ENCODE measurements around the gene PSIP1.
"Not testable (repeated sequence)": the region's sequence is repeated elsewhere in the genome, so short reads cannot be mapped to it uniquely, and the experiment has no call there.

PSIP1 gene

GRCh38 chr9:15501803-15502202 lies 9.0 kb downstream of the PSIP1 start:
- DNase-seq (ENCODE audit: low spot score), result no peak

- DNase-seq (ENCODE audit: low spot score), result no peak
These were observed 9.6 kb downstream of the PSIP1 start for GRCh38 chr9:15501179-15501578.

DNA sequence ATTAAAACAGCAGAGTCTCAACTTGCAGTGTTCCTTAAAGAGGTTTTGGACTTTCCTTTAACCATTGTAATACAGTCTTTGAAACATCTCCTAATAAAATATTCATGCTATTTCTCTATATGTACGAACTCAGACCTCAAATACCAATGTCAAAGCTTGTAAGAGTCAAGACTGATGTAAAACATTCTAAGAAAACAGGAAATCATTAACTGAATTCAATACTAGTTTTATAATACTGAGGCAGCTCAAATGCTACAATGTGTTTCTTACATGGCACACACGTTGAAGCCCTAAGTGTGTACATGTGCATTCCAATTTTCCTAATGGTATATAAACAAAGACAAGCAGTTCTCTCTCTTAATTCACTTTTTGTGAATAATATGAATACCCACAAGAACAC lies 11.6 kb downstream of the PSIP1 start:
- DNase-seq (ENCODE audit: low spot score), result no peak

DNA sequence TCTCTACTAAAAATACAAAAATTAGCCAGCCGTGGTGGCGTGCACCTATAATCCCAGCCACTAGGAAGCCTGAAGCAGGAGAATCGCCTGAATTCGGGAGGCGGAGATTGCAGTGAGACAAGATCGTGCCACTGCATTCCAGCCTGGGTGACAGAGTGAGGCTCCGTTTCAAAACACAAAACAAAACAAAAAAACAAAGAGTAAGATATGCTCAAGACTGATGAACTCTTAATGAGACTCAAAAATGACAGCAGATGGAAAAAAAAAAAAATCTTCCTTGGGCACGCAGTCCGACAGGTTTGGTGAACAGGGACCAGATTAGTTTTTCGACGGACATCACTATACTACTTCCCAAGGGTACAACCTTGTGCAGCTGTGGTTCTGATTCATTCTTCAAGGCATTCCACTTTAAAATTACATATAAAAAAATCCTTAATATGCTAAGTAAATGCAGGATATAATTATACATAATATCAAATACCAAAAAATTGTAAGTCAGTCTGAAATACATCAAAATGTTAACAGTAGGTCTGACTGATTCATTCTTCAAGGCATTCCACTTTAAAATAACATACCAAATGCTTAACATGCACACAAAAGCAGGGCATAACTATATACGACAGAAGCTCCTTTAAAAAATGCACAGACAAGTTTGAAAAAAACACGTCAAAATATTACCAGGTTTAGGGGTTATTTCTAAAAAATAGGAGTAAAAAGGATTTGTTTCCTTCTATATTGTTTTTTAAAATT lies 12.3 kb downstream of the PSIP1 start:
- no peak for DNase-seq (ENCODE audit: low spot score)

DNA sequence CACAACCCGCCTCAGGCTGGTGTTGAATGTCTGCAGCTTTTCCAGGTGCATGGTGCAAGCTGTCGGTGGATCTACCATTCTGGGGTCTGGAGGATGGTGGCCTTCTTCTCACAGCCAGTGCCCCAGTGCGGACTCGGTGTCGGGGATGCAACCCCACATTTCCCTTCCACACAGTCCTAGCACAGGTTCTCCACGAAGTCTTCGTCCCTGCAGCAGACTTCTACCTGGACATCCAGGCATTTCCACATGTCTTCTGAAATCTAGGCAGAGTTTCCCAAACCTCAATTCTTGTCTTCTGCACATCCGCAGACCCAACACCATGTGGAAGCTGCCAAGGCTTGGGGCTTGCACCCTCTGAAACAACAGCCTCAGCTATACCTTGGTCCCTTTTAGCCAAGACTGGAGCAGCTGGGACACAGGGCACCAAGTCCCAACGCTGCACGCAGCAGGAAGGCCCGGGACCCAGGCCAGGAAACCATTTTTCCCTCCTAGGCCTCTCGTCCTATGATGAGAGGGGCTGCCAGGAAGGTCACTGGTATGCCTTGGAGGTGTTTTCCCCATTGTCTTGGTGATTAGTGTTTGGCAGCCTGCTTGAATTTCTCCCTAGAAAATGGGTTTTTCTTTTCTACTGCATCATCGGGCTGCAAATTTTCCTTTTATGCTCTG lies 18.2 kb downstream of the PSIP1 start:
- DNase-seq (ENCODE audit: low spot score), result no peak

GRCh38 chr9:15491950-15492349 lies 18.8 kb downstream of the PSIP1 start:
- no peak for DNase-seq (ENCODE audit: low spot score)

- peak; percentile 18 for DNase-seq (ENCODE audit: low spot score)
These were observed 24.7 kb downstream of the PSIP1 start for GRCh38 chr9:15485836-15486666.

- no peak for DNase-seq (ENCODE audit: low spot score)
These were observed 26.0 kb downstream of the PSIP1 start for GRCh38 chr9:15484802-15485201.

GRCh38 chr9:15482146-15482545 lies 28.6 kb downstream of the PSIP1 start:
- no peak for DNase-seq (ENCODE audit: low spot score)

DNA sequence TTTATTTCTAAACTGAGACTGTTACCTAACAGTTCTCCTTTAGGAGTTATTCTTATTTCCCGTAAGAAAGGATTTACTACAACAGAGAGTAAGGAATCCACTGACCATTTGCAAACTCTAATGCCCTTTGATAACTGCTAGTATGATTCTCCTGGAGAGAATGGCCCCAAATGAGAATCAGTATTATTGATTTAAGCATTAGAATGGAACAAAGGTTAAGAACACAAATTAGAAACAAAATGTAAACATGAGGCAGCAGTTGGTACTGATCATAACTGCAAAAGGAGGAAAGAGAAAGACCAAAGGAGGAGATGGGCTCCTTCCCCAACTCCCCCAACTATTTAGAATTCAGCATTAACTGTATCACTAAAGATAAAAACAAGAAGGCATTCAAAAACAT lies 30.7 kb downstream of the PSIP1 start:
- no peak for DNase-seq (ENCODE audit: low spot score)

- DNase-seq (ENCODE audit: low spot score), result no peak
These were observed 34.7 kb downstream of the PSIP1 start for GRCh38 chr9:15475923-15476536.

- no peak for DNase-seq (ENCODE audit: low spot score)
These were observed 40.9 kb downstream of the PSIP1 start for GRCh38 chr9:15469862-15470261.

- DNase-seq (ENCODE audit: low spot score), result no peak
These were observed 41.4 kb downstream of the PSIP1 start for GRCh38 chr9:15469406-15469805.

- DNase-seq (ENCODE audit: low spot score), result no peak
These were observed 42.6 kb downstream of the PSIP1 start for GRCh38 chr9:15468145-15468544.

DNA sequence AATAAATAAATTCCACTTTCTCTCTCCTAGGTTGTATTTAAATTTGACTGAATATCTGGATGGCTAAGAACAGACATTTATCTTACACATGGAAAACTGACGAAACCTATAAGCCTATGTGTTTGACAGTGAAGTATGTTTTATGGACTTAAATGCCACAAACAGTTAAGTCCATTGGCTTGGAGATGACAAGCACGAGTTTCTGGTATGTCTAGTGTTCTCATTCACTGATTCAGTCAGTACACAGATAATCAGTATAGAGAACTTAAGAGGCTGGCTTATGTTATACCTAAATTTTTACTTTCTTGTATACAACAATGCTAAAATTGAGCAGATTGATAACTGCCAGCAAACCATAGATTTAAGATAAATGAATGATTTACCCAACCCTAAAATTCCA lies 49.2 kb downstream of the PSIP1 start:
- no peak for DNase-seq (ENCODE audit: low spot score)

DNA sequence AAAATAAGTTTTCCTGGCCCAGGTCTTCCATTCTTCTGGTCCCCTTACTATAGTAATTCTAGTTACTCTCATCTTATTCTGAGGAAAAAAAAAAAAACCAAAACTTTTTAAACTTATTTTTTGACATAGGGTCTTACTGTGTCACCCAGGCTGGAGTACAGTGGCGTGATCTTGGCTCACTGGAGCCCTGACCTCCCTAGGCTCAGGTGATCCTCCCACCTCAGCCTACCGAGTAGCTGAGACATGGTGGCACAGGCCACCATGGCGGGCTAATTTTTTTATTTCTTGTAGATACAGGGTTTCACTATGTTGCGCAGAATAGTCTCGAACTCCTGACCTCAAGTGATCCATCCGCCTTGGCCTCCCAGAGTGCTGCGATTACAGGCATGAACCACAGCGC lies 49.7 kb downstream of the PSIP1 start:
- no peak for DNase-seq (ENCODE audit: low spot score)

DNA sequence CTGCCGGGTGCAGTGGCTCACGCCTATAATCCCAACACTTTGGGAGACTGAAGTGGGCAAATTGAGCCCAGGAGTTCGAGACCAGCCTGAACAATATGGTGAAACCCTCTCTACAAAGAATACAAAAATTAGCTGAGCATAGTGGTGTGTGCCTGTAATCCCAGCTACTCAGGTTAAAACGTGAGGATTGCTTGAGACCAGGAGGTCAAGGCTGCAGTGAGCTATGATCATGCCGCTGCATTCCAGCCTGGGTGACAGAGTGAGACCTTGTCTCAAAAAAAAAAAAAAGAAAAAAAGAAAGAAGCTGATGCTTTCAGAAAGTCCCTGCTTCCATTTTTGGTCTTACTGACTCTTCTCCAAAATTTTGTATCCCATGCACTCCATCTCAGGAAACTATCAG lies 56.8 kb downstream of the PSIP1 start:
- no peak for DNase-seq (ENCODE audit: low spot score)

DNA sequence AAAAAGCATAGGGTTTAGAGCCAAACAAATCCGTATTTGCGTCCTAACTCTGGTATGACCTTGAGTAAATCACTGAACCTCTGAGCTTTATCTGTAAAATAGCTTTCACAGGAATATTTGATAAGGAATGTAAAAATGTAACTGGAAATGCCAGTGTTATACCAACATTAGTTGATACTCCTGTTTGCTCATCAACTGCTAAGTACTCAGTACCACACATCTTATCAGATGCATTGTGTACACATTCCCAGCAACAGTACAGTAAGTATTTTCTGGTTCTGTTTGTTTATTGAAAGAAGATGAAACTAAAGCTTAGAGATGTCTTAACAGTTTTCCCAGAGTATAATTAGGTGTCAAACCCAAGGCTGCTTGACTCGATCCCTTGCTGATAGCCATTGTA lies 66.6 kb downstream of the PSIP1 start:
- DNase-seq (ENCODE audit: low spot score), result no peak

GRCh38 chr9:15442264-15442663 lies 68.5 kb downstream of the PSIP1 start:
- DNase-seq (ENCODE audit: low spot score), result not testable (repeated sequence)

GRCh38 chr9:15441841-15442240 lies 68.9 kb downstream of the PSIP1 start:
- DNase-seq (ENCODE audit: low spot score), result not testable (repeated sequence)

- DNase-seq (ENCODE audit: low spot score), result no peak
These were observed 71.9 kb downstream of the PSIP1 start for GRCh38 chr9:15438891-15439290.

GRCh38 chr9:15433661-15434060 lies 77.1 kb downstream of the PSIP1 start:
- no peak for DNase-seq (ENCODE audit: low spot score)

GRCh38 chr9:15433191-15433590 lies 77.6 kb downstream of the PSIP1 start:
- no peak for DNase-seq (ENCODE audit: low spot score)
